Measurements from ENCODE around the gene FTCD. TPM values are rescaled to one million over a fixed set of nuclear protein-coding genes. Genes with fewer than 3 reads are reported as not detected.

Gene FTCD
- total RNA-seq, 1 donor from 2014 or later = 2.3 TPM

GRCh38 chr21:46120301-46121285 lies 34.8 kb downstream of the FTCD start:
- H3K27me3 Mint-ChIP-seq (ENCODE audit: unreplicated experiment) = no peaks in the 10 kb centered on the region
- H3K4me3 Mint-ChIP-seq (ENCODE audit: unreplicated experiment) = no peak overlapping the region
- DNase-seq (ENCODE audit: extremely low spot score, unreplicated experiment) = peak; percentile 82

GRCh38 chr21:46119637-46120271 lies 35.6 kb downstream of the FTCD start:
- H3K9me3 Mint-ChIP-seq (ENCODE audit: unreplicated experiment) = no peaks in the 10 kb centered on the region
- H3K27me3 Mint-ChIP-seq (ENCODE audit: unreplicated experiment) = no peaks in the 10 kb centered on the region
- H3K27ac Mint-ChIP-seq (ENCODE audit: unreplicated experiment) = no peak overlapping the region
- DNase-seq (ENCODE audit: extremely low spot score, unreplicated experiment) = peak; percentile 82
- H3K4me1 Mint-ChIP-seq (ENCODE audit: unreplicated experiment) = peaks cover 21% of the 10 kb centered on the region
- no peak overlapping the region for H3K4me3 Mint-ChIP-seq (ENCODE audit: unreplicated experiment)
- H3K36me3 Mint-ChIP-seq (ENCODE audit: unreplicated experiment) = peaks cover 24% of the 10 kb centered on the region
- no peak for TF ChIP-seq CTCF (IDR thresholded peaks at IDR 0.05)

More at GRCh38 chr21:46120301-46121285, 34.8 kb downstream of the FTCD start:
- Mint-ChIP-seq H3K27ac (ENCODE audit: unreplicated experiment) (no peak overlapping the region), H3K36me3 (ENCODE audit: unreplicated experiment) (peaks cover 20% of the 10 kb centered on the region), H3K9me3 (ENCODE audit: unreplicated experiment) (no peaks in the 10 kb centered on the region), H3K4me1 (ENCODE audit: unreplicated experiment) (peaks cover 19% of the 10 kb centered on the region)
- TF ChIP-seq CTCF (IDR thresholded peaks at IDR 0.05) = no peak

GRCh38 chr21:46119144-46119636 lies 36.2 kb downstream of the FTCD start:
- H3K27ac Mint-ChIP-seq (ENCODE audit: unreplicated experiment) = no peak overlapping the region
- TF ChIP-seq CTCF (IDR thresholded peaks at IDR 0.05) = no peak
- no peaks in the 10 kb centered on the region for H3K9me3 Mint-ChIP-seq (ENCODE audit: unreplicated experiment)
- peaks cover 28% of the 10 kb centered on the region for H3K36me3 Mint-ChIP-seq (ENCODE audit: unreplicated experiment)
- no peak overlapping the region for H3K4me3 Mint-ChIP-seq (ENCODE audit: unreplicated experiment)
- H3K27me3 Mint-ChIP-seq (ENCODE audit: unreplicated experiment) = no peaks in the 10 kb centered on the region
- H3K4me1 Mint-ChIP-seq (ENCODE audit: unreplicated experiment) = peaks cover 21% of the 10 kb centered on the region
- DNase-seq (ENCODE audit: extremely low spot score, unreplicated experiment) = peak; percentile 84

- Mint-ChIP-seq H3K27ac (ENCODE audit: unreplicated experiment) (no peak overlapping the region), H3K36me3 (ENCODE audit: unreplicated experiment) (peaks cover 34% of the 10 kb centered on the region), H3K4me1 (ENCODE audit: unreplicated experiment) (peaks cover 21% of the 10 kb centered on the region), H3K4me3 (ENCODE audit: unreplicated experiment) (no peak overlapping the region), H3K9me3 (ENCODE audit: unreplicated experiment) (no peaks in the 10 kb centered on the region), H3K27me3 (ENCODE audit: unreplicated experiment) (no peaks in the 10 kb centered on the region)
- no peak for TF ChIP-seq CTCF (IDR thresholded peaks at IDR 0.05)
- peak; percentile 84 for DNase-seq (ENCODE audit: extremely low spot score, unreplicated experiment)
Measured at GRCh38 chr21:46118316-46119143, 36.8 kb downstream of the FTCD start.

Measured in osteocyte (in vitro differentiated cells).